AG10803 (cell line): ENCODE measurements around the gene RAD51B.

Experiments
- DNase-seq: peaks from one replicate; pipeline ENCODE4 v3.0.0; 2010; ENCODE audit warnings: low read depth
- H3K4me3 ChIP-seq: 2 replicates; pipeline ENCODE4 v1.5.1; 2011; ENCODE audit warnings: mild to moderate bottlenecking, low read length, control low read depth
- CTCF ChIP-seq: conservative IDR thresholded peaks from 2 replicates; pipeline ENCODE4 v1.5.1; 2011; ENCODE audit warnings: mild to moderate bottlenecking, low read length, control low read depth, inconsistent platforms

The RAD51B gene

DNA sequence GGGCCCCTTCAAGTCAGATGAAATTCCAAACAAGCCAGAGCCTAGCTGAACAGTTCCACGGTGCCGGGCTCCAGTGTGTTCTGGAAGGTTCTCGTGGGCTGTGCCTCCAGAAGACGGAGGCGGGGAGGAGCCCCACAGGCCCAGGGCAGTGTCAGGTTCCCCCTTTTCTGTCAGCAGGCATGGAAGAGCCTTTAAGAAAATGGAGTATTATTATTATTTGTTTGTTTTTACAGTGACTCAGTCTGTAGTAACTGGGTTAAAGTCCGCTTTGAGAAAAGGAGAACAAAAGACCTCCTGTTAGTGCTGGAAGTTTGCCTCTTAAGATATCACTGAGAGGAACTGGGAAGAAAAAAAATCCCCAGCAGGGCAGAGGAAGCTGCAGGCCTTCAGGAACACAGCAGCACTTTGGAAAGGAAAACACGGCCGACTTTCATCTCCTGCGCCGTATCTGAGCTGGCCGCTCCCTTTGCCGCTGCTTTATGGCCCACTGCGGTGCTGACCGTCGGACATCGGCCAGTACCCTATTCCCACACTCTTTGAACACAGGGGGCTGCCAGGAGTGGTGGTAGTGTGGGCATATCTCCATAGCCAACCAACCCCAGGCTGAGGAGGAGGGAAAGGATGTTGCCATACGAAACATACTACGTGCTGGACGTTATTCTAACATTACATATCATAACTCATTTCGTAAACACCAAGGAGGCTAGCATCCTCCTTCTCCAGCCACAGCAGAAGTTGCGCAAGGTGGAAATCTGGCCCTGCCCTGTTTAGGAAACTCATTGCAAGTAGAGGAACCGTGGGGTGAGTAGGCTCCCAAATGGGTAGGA is 779.3 kb downstream of the RAD51B start:
- H3K4me3 ChIP-seq, result no peak overlapping the region
- DNase-seq, result no peak

GRCh38 chr14:68599896-68600610 is 780.5 kb downstream of the RAD51B start:
- no peak for DNase-seq
- TF ChIP-seq CTCF, result no peak
- H3K4me3 ChIP-seq, result no peak overlapping the region

More for the DNA sequence above, 779.3 kb downstream of the RAD51B start:
- no peak for TF ChIP-seq CTCF

- DNase-seq, result no peak
- no peak for TF ChIP-seq CTCF
- no peak overlapping the region for H3K4me3 ChIP-seq
Measured at GRCh38 chr14:68602507-68602906, 782.9 kb downstream of the RAD51B start.

DNA sequence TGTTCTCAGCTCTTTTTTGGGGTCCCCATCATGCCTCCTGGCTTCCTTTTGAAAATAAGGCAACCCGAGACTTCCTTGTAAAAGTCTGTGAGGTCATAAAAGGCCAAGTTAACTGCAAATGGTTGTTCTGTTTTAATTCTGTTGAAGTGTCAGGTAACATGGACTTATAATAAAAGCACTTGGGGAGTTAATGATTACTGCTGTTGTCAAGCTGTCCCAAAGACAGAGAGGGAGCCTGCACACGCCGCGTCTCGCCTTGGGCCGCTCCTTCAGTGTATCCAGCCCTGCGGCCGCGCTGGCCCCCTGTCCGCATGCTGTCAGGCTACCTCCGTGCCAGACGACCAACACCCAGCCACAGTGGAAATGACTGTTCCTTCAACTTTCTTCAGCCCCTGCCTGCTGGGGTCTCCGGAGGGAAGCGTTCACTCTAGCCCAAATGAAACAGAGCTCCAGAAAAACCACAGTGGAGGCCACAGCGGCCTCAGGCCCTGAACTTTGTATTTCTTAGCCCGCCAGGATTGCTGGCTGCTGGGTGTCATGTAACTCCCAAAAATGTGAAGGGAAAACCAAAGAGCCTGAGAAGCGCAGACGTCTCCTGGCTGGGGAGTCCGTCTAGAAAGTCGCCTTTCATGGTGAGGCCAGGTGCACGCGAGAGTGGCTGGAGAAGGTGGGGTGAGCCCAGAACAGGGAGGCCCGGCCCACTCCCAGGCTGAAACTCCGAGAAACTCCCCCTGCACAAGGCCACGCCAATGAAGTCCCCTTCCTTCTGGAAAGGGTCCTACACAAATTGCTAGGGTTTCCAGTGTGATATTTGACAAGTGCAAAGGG is 784.2 kb downstream of the RAD51B start:
- no peak overlapping the region for H3K4me3 ChIP-seq
- no peak for TF ChIP-seq CTCF
- DNase-seq, result no peak

- no peak for TF ChIP-seq CTCF
- H3K4me3 ChIP-seq, result no peak overlapping the region
- DNase-seq, result no peak
Measured at GRCh38 chr14:68604361-68604730, 784.8 kb downstream of the RAD51B start.

- TF ChIP-seq CTCF, result no peak
- H3K4me3 ChIP-seq, result no peak overlapping the region
- DNase-seq, result no peak
Measured at GRCh38 chr14:68604822-68605221, 785.2 kb downstream of the RAD51B start.
